IPS-NIHi7 (cell line): Measurements from ENCODE around the gene LRP1-AS.
"Not testable (repeated sequence)": the region's sequence is repeated elsewhere in the genome, so short reads cannot be mapped to it uniquely, and the experiment has no call there.

Experiments used
- DNase-seq: peaks from one replicate; pipeline ENCODE4 v3.0.0; 2012; ENCODE audit warnings: mixed read lengths; ENCODE audit errors: extremely low spot score

The LRP1-AS gene

DNA sequence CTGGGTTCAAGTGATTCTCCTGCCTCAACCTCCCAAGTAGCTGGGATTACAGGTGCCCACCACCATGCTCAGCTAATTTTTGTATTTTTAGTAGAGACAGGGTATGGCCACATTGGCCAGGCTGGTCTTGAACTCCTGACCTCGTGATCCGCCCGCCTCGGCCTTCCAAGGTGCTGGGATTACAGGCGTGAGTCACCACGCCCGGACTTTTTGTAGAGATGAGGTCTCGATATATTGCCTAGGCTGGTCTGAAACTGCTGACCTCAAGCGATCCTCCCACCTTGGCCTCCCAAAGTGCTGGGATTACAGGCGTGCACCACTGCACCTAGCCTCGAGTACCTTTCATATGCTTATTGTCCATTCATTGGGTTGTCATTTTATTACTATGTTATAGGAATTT is 26.7 kb downstream of the LRP1-AS start:
- not testable (repeated sequence) for DNase-seq

GRCh38 chr12:57119294-57120085 is 27.9 kb downstream of the LRP1-AS start:
- DNase-seq, result no peak

- no peak for DNase-seq
These were observed 28.6 kb downstream of the LRP1-AS start for GRCh38 chr12:57118711-57119271.

GRCh38 chr12:57116580-57117281 is 30.7 kb downstream of the LRP1-AS start:
- no peak for DNase-seq

DNA sequence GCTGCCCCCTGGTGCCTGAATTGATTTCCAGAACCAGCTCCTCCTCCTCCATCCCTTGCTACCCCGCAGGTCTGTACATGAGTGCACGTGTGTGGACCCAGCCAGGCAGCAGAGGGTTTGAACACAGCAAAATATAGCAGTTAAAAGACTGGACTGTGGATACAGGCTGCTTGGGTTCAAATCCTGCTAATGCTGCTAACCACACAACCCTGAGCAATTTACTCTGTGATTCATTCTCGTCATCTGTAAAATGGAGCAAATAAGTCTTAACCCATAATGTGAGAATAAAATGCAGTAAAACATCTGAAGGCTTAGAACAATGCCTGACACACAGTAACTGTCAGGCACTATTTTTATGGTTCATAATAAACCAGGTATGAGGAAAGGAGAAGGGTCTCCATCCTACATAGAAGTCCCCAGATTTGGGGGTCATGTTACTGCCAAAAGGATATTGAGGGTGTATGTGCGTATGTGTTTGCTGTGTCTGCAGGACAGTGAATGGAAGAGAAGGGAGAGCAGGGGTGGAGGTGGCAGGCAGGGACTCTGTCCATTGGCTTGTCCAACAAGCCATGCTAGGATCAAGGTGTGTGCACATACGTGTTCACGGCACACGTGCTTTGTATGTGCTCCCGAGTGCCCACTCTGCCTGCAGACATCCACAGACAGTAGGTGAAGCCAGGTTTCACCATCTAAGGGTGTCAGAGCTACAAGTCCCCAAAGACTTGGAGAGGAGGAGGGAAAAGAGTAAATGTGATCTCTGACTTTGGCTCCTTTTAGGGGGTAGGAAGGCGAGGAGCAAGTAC is 34.7 kb downstream of the LRP1-AS start:
- no peak for DNase-seq

- no peak for DNase-seq
These were observed 36.2 kb downstream of the LRP1-AS start, which contains the start of gene STAT6 for GRCh38 chr12:57111031-57111734. Gene STAT6, minus strand, starts transcription at chr12:57111362. Its CDS starts 3,084 bp downstream, at chr12:57108278.

DNA sequence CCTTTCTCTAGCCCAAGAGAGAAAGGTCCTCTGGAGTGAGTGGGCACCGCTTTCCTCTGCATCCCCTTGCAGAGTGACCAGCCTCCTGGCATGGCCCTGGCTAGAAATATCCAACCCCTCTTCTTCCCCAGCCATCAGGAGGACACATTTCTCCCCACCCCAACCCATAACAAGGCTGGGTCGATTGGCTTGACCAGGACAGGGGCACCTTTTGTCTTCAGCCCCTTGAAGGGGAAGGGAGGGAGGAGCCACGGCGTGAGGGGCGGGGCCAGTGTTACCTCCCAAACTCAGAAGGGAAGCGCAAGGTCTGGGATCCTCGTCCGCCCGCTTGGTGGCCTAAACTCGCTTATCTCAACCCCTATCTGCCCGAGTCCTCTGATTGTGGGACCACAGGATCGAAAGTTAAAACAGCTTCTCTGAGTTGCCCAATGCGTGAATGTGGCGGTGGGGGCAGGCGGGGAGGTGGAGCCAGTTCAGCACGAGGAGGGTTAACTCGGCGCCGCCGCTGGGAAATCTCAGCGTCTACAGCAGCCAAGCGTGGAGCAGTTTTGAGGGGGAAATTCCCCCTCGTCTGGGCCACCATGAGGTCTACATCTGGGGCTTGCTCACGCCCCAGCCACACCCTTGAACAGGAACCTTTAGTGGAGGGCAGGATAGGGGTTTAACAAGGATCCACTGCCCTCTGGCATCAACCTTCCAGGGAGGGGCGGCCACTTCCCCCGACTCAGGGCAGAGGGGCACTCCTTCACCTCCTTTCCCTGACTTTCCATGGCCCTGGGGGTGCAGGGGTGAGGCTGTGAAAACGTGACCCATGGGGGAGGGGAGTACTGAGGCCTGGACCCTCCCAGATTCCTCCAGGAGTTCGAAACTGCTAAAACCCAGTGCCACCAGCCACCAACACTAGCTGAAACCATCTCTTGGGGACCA is 37.1 kb downstream of the LRP1-AS start:
- peak; percentile 81 for DNase-seq

- DNase-seq, result no peak
These were observed 38.0 kb downstream of the LRP1-AS start for GRCh38 chr12:57109207-57110103.

- no peak for DNase-seq
These were observed 39.8 kb downstream of the LRP1-AS start for GRCh38 chr12:57107456-57108155.

DNA sequence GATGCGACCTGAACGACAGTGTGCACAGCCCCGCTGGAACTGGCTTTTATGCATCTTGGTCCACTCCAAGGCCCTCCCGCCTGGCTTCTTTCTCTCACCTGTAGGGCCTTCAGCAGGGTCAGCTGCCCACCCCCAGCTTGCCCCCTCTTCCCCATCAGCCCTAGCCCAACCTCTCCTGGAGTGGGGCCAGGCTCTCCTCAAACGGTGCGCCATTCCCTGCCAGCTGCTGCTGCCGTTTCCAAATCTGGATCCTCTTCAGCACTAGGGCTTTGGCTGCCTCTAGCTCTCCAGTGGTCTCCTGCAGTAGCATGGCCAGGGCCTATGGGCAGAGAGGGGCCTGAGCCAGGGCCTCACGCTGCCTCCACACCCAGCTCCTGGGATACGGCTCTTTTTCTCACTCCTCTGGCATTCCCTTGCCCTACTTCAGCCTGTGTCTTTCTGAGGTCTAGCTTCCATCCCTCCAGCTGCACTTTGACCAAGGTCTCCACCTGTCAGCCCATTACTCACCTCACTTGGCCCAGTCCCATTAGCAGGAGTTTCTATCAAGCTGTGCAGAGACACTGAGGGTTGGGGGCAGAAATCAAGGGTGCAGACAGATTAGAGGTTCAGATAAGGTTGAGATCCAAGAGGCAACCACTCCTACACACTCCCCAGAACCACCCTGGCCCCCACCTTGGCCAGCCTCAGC is 41.3 kb downstream of the LRP1-AS start:
- no peak for DNase-seq

- no peak for DNase-seq
These were observed 42.2 kb downstream of the LRP1-AS start for GRCh38 chr12:57105011-57105753.

DNA sequence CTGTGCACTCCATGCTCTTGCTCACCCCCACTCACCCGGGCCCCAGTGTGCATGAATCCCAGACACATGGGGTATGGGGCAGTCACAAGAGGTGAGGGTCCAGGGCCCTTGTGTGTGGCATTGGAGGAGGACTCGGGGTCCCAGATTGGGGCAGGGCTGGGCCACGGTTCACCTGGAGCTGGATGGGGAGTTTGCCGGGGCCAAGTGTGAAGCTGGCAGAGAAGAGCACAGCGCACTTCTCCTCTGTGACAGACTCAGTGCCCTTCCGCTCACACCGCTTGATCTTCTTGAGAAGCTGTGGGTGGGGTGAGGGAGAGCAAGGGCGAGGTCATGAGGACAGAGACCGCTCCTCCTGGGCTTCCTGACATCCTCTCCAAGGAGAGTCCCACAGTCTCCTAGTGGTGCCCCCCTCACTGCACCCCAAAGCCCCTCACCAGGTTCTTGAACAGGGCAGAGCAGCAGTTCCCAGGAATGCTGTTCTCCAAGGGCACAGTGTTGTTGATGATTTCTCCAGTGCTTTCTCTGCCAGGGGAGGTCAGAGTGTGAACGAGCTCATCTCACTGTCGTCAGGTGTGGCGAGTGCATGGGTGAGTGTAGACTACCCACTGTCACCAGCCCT is 43.0 kb downstream of the LRP1-AS start:
- DNase-seq, result no peak

DNA sequence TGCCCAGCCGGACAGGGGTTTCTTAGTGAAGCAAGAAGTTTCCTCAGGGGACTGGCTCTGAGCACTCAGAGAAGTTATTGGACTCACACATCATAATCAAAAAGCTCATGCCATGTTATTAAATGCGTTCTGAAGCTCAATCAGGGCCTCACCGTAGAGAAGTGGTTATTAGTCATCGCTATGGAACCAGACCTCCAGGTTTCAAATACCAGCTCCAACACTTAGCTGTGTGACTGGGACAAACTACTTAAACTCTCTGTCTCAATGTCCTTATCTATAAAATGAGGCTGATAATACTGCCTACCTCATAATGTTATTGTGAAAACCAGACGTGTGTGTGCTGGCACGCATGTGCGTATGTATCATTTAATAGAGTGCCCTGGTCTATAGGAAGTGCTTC is 43.6 kb downstream of the LRP1-AS start:
- no peak for DNase-seq

DNA sequence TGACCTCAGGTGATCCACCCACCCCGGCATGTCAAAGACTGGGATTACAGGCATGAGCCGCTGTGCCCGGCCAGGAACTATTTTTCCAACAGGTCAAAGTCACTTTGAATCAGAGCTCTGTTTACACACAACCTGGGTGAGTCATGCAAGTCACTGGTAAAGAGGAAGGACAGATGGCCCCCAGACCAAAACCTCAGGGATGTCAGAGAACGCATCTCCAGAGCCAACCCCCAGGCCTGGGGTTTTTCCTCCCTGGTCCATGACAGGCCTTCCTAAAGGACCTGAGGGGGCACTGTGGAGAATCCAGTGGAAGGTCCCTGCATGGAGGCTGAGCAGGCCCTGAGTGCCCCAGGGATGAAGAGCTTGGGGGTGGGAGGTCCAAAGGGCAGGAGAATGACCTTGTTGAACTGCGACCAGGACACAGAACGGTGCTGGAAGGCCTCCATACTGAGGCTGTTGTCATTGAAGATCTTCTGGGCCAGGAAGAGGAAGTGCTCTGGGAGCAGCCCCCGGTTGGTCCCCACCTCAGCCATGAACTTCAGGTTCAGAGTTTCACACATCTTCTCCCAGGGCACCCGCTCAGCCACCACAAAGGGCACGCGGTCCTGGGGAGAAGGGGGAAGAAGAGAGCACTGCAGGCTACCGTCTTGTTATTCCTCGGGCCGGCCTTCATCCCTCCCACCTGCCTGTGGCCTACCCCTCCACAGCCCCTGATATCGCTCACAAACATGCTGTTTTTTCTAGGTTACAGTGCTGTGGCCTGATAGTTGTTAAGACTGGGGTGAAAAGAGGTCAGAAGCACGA is 45.3 kb downstream of the LRP1-AS start:
- DNase-seq, result no peak

DNA sequence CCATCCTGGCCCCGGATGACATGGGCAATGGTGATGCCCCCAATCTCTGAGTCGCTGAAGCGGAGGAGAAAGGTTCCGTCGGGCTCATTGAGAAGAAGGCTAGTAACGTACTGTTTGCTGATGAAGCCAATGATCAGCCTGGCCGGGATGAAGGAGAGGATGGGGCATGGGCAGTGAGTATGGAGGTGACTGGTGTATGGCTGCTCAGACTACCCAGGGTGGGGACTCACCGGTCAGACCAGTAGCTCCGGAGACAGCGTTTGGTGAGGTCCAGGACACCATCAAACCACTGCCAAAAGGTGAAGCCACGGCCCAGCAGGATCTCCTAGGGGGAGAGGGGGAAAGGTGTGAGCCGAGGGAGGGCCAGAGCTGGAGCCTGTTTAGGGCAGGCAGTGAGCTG is 47.7 kb downstream of the LRP1-AS start:
- DNase-seq, result no peak
